Amygdala (tissue), 56 donors: ENCODE data around the gene PFKL.
A peak's percentile ranks its signal among the peaks of the same experiment; 100 is the strongest.

Source experiments
- DNase-seq, 56 donors: peaks; one replicate each; lab custom pipeline; 2025; lab: John Stamatoyannopoulos, UW

PFKL gene

GRCh38 chr21:44374601-44375280 is 74.9 kb downstream of the PFKL start:
- DNase-seq = no peak

DNA sequence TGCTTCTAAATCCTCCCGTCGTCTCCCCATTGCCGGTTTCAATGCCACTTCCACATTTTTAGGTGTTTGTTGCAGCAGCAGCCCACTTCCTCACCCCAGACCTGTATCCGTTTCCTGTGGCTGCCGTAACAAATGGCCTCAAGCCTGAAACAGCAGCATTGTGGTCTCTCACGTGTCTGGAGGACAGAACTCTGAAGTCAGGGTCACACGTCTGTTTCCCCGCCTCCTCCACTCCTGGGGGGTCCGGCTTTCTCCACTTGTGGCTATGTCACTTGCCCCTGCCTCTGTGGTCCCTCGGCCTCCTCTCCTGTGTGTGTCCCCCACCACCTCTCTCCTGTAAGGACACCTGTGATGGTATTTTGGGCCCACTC is 75.4 kb downstream of the PFKL start:
- peak in 1 of 56 donors; percentile 20 for DNase-seq

GRCh38 chr21:44375761-44376241 is 75.9 kb downstream of the PFKL start:
- DNase-seq = no peak

DNA sequence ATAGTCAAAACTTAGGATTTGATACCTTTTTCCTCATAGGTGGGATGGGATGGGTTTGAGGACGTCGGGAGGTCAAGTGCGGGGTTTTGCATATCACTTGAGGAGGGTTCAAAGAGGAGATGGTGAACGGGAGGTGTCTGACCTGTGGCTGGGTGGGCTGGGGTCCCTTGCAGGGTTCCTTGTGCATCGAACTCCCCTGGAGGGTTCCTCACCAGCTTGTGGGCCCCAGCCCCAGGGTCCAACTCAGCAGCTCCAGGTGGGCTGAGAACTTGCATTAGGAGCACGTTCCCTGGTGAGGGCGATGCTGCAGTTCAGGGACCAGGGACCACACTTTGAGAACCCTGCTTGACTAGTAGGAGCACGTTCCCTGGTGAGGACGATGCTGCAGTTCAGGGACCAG is 76.8 kb downstream of the PFKL start:
- DNase-seq = no peak
